SK-N-SH treated with all-trans-retinoic acid at 6 μM for 48 hours (cell line): ENCODE measurements around the gene FUBP3.

Experiments
- ATAC-seq: fragments of 200-7000 bp; cut with Tn5 transposase; 3 replicates; pipeline ENCODE4 v1.9.1; 2020; ENCODE audit warnings: mild to moderate bottlenecking, moderate library complexity
- BACH2 ChIP-seq: fragments of 250-450 bp; sonication (Bioruptor Pico); IDR thresholded peaks from 2 replicates; pipeline ENCODE4 v1.9.0; 2021; ENCODE audit warnings: mild to moderate bottlenecking, borderline replicate concordance
- GLIS3 ChIP-seq: fragments of 250-450 bp; sonication (Bioruptor Pico); IDR thresholded peaks from 2 replicates; pipeline ENCODE4 v1.5.0; 2020; ENCODE audit warnings: mild to moderate bottlenecking, moderate library complexity
- ISL1 ChIP-seq: fragments of 250-450 bp; sonication (Bioruptor Pico); IDR thresholded peaks from 2 replicates; pipeline ENCODE4 v2.1.2; 2022; ENCODE audit warnings: mild to moderate bottlenecking, moderate library complexity
- PPARA ChIP-seq: fragments of 250-450 bp; sonication (Bioruptor Pico); IDR thresholded peaks from 2 replicates; pipeline ENCODE4 v1.5.0; 2020; ENCODE audit warnings: mild to moderate bottlenecking, borderline replicate concordance
- RARB ChIP-seq: fragments of 250-450 bp; sonication (Bioruptor Pico); IDR thresholded peaks from 2 replicates; pipeline ENCODE4 v1.8.0; 2021; ENCODE audit warnings: mild to moderate bottlenecking, moderate library complexity
- TCF4 ChIP-seq: fragments of 250-450 bp; sonication (Bioruptor Pico); IDR thresholded peaks from 2 replicates; pipeline ENCODE4 v1.8.0; 2021; ENCODE audit warnings: mild to moderate bottlenecking, moderate library complexity, borderline replicate concordance
- TOX ChIP-seq: fragments of 250-450 bp; sonication (Bioruptor Pico); IDR thresholded peaks from 2 replicates; pipeline ENCODE4 v1.8.0; 2021; ENCODE audit warnings: mild to moderate bottlenecking, moderate library complexity, borderline replicate concordance
- ZC3H10 ChIP-seq: fragments of 250-450 bp; sonication (Bioruptor Pico); IDR thresholded peaks from 2 replicates; pipeline ENCODE4 v1.5.1; 2021; ENCODE audit warnings: mild to moderate bottlenecking, moderate library complexity
- ZFP3 ChIP-seq: fragments of 250-450 bp; sonication (Bioruptor Pico); IDR thresholded peaks from 2 replicates; pipeline ENCODE4 v1.5.0; 2020; ENCODE audit warnings: mild to moderate bottlenecking, moderate library complexity
- ZFP30 ChIP-seq: fragments of 450-650 bp; formaldehyde crosslinking; IDR thresholded peaks from 2 replicates; pipeline ENCODE4 v1.5.0; 2022; ENCODE audit warnings: mild to moderate bottlenecking, moderate library complexity
- ZNF565 ChIP-seq: fragments of 450-650 bp; formaldehyde crosslinking; conservative IDR thresholded peaks from 2 replicates; pipeline ENCODE4 v1.5.0; 2020; ENCODE audit warnings: low read depth, mild to moderate bottlenecking, moderate library complexity
- ZNF70 ChIP-seq: fragments of 450-650 bp; formaldehyde crosslinking; IDR thresholded peaks from 2 replicates; pipeline ENCODE4 v1.5.0; 2020; ENCODE audit warnings: mild to moderate bottlenecking, moderate library complexity
- ZNF8 ChIP-seq: fragments of 450-650 bp; formaldehyde crosslinking; IDR thresholded peaks from 2 replicates; pipeline ENCODE4 v1.5.0; 2020; ENCODE audit warnings: mild to moderate bottlenecking, moderate library complexity
- TF ChIP-seq, protein P1 (sequence below): fragments of 250-450 bp; sonication (Bioruptor Pico); IDR thresholded peaks from 2 replicates; pipeline ENCODE4 v1.5.1; 2020; ENCODE audit warnings: low read depth, mild to moderate bottlenecking, moderate library complexity
- TF ChIP-seq, protein P2 (sequence below): fragments of 250-450 bp; sonication (Bioruptor Pico); IDR thresholded peaks from 2 replicates; pipeline ENCODE4 v1.8.0; 2021; ENCODE audit warnings: low read depth, mild to moderate bottlenecking, moderate library complexity, borderline replicate concordance
- TF ChIP-seq, protein P3 (sequence below): fragments of 250-450 bp; sonication (Bioruptor Pico); IDR thresholded peaks from 2 replicates; pipeline ENCODE4 v1.8.0; 2020; ENCODE audit warnings: mild to moderate bottlenecking, moderate library complexity, borderline replicate concordance
- TF ChIP-seq, protein P4 (sequence below): fragments of 250-450 bp; sonication (Bioruptor Pico); IDR thresholded peaks from 2 replicates; pipeline ENCODE4 v1.5.1; 2021; ENCODE audit warnings: mild to moderate bottlenecking, moderate library complexity
- TF ChIP-seq, protein P5 (sequence below): fragments of 250-450 bp; sonication (Bioruptor Pico); IDR thresholded peaks from 2 replicates; pipeline ENCODE4 v1.5.0; 2020; ENCODE audit warnings: mild to moderate bottlenecking, moderate library complexity

The FUBP3 gene

DNA sequence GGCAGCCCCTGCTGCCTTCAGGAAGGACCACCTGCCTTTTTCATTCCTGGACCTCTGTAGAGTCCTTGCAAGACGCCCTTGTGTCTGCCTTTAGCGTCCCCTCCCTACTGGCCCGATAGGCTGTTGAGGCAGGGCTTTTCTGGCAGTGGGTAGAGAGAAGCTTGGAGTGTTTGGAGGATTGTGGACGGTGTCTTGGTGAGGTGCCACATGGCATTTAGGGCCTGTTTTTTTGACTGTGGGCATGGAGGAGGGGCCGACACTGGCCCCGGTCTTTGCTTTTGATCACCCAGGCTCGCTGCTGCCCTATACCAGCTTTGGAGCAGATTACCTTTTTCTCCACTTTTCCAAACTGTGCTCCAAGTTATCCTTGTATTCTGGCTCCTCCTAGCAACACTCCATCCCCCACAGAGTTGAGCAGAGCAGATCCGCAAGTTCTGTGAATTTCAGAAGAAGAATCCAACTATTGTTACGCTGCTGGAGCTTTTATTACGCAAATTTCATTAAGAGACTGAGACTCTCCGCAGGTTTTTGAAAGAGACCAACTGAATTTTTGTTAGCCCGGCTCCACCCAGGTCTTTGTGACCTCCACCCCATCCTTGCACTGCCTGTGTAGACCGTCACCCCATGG lies 50.2 kb downstream of the FUBP3 start:
- TF ChIP-seq ZNF70 (CRISPR knock-in tag): no peak
- TF ChIP-seq, protein P1, sequence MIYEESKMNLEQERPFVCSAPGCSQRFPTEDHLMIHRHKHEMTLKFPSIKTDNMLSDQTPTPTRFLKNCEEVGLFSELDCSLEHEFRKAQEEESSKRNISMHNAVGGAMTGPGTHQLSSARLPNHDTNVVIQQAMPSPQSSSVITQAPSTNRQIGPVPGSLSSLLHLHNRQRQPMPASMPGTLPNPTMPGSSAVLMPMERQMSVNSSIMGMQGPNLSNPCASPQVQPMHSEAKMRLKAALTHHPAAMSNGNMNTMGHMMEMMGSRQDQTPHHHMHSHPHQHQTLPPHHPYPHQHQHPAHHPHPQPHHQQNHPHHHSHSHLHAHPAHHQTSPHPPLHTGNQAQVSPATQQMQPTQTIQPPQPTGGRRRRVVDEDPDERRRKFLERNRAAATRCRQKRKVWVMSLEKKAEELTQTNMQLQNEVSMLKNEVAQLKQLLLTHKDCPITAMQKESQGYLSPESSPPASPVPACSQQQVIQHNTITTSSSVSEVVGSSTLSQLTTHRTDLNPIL (CRISPR knock-in tag): no peak
- TF ChIP-seq, protein P2, sequence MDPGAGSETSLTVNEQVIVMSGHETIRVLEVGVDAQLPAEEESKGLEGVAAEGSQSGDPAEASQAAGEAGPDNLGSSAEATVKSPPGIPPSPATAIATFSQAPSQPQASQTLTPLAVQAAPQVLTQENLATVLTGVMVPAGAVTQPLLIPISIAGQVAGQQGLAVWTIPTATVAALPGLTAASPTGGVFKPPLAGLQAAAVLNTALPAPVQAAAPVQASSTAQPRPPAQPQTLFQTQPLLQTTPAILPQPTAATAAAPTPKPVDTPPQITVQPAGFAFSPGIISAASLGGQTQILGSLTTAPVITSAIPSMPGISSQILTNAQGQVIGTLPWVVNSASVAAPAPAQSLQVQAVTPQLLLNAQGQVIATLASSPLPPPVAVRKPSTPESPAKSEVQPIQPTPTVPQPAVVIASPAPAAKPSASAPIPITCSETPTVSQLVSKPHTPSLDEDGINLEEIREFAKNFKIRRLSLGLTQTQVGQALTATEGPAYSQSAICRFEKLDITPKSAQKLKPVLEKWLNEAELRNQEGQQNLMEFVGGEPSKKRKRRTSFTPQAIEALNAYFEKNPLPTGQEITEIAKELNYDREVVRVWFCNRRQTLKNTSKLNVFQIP (CRISPR knock-in tag): no peak
- no peak for TF ChIP-seq GLIS3 (CRISPR knock-in tag)
- TF ChIP-seq, protein P3, sequence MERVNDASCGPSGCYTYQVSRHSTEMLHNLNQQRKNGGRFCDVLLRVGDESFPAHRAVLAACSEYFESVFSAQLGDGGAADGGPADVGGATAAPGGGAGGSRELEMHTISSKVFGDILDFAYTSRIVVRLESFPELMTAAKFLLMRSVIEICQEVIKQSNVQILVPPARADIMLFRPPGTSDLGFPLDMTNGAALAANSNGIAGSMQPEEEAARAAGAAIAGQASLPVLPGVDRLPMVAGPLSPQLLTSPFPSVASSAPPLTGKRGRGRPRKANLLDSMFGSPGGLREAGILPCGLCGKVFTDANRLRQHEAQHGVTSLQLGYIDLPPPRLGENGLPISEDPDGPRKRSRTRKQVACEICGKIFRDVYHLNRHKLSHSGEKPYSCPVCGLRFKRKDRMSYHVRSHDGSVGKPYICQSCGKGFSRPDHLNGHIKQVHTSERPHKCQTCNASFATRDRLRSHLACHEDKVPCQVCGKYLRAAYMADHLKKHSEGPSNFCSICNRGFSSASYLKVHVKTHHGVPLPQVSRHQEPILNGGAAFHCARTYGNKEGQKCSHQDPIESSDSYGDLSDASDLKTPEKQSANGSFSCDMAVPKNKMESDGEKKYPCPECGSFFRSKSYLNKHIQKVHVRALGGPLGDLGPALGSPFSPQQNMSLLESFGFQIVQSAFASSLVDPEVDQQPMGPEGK (CRISPR knock-in tag): no peak
- no peak for TF ChIP-seq TCF4 (CRISPR knock-in tag)
- TF ChIP-seq ZFP30: no peak
- no peak for TF ChIP-seq ZNF565
- TF ChIP-seq ZC3H10 (CRISPR knock-in tag): no peak
- TF ChIP-seq ZNF8: no peak
- no peak for TF ChIP-seq RARB (CRISPR knock-in tag)

DNA sequence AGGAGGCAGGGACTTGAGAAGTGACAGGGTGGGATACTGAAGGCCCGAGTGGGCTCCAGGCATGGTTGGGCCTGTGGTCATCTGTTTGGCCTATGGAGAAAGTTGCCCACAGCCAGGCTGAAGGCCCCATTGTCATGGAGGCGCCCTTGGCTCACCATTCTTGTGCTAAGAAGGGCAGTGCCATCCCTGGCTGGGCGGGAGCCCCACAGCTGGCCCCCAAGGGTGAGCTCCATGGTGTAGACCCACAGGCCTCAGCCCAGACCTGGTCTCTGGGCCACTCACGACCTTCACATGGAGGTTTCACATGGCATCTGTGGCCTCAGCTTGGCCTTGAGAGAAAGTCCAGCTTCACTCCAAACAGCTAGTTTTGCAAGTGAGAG lies 50.7 kb downstream of the FUBP3 start:
- no peak for ATAC-seq
- TF ChIP-seq ZNF8 (no peak), GLIS3 (CRISPR knock-in tag) (no peak), BACH2 (CRISPR knock-in tag) (no peak), ZFP30 (no peak)
- TF ChIP-seq, protein P4, sequence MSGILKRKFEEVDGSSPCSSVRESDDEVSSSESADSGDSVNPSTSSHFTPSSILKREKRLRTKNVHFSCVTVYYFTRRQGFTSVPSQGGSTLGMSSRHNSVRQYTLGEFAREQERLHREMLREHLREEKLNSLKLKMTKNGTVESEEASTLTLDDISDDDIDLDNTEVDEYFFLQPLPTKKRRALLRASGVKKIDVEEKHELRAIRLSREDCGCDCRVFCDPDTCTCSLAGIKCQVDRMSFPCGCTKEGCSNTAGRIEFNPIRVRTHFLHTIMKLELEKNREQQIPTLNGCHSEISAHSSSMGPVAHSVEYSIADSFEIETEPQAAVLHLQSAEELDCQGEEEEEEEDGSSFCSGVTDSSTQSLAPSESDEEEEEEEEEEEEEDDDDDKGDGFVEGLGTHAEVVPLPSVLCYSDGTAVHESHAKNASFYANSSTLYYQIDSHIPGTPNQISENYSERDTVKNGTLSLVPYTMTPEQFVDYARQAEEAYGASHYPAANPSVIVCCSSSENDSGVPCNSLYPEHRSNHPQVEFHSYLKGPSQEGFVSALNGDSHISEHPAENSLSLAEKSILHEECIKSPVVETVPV: no peak
- TF ChIP-seq, protein P5, sequence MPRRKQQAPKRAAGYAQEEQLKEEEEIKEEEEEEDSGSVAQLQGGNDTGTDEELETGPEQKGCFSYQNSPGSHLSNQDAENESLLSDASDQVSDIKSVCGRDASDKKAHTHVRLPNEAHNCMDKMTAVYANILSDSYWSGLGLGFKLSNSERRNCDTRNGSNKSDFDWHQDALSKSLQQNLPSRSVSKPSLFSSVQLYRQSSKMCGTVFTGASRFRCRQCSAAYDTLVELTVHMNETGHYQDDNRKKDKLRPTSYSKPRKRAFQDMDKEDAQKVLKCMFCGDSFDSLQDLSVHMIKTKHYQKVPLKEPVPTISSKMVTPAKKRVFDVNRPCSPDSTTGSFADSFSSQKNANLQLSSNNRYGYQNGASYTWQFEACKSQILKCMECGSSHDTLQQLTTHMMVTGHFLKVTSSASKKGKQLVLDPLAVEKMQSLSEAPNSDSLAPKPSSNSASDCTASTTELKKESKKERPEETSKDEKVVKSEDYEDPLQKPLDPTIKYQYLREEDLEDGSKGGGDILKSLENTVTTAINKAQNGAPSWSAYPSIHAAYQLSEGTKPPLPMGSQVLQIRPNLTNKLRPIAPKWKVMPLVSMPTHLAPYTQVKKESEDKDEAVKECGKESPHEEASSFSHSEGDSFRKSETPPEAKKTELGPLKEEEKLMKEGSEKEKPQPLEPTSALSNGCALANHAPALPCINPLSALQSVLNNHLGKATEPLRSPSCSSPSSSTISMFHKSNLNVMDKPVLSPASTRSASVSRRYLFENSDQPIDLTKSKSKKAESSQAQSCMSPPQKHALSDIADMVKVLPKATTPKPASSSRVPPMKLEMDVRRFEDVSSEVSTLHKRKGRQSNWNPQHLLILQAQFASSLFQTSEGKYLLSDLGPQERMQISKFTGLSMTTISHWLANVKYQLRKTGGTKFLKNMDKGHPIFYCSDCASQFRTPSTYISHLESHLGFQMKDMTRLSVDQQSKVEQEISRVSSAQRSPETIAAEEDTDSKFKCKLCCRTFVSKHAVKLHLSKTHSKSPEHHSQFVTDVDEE: no peak
- TF ChIP-seq, all 23 proteins: peak for 0

More for the DNA sequence above, 50.2 kb downstream of the FUBP3 start:
- no peak for ATAC-seq

DNA sequence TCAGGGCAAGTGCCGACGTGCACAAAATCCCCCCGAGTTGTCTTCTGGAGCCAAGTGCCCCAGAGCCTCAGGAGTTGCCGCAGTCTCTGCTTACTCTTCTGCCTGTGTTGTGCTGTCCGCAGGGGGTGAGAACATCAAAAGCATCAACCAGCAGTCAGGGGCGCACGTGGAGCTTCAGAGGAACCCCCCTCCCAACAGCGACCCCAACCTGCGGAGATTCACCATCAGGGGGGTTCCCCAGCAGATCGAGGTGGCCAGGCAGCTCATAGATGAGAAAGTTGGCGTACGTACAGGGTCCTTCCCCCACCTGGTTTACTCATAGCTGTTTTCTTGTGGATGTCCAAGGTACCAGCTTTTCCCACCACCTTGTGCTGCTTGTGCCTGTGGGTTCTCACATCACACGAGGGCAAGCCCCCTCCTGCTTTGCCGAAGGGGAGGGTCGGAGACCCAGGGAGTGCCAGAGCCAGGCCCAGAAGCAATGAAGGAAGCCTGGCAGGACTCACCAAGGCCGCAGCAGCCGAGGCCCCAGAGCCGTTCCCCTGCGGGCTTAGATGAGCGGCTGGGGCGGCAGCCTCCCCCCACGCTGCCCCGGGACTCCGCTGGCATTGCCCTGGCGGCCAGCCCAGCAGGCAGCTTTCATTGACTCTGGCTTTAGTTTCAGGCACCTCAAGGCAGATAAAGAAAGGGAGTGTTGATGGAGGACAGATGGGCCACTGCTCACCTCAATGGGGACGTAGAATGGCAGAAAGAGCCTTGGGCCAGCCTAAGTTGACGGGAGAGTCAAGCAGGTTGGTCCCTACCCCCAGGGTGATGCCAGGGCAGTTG lies 51.3 kb downstream of the FUBP3 start:
- no peak for ATAC-seq
- TF ChIP-seq TOX (CRISPR knock-in tag) (no peak), PPARA (CRISPR knock-in tag) (no peak), ZNF70 (CRISPR knock-in tag) (no peak), ISL1 (no peak), ZFP3 (CRISPR knock-in tag) (no peak), ZNF8 (no peak), GLIS3 (CRISPR knock-in tag) (no peak), ZFP30 (no peak), ZC3H10 (CRISPR knock-in tag) (no peak)
- TF ChIP-seq, protein P1 (CRISPR knock-in tag): no peak
- TF ChIP-seq, protein P5: no peak
- TF ChIP-seq, protein P2 (CRISPR knock-in tag): no peak
